Measurements from ENCODE around the gene NUP37.
"Not testable (repeated sequence)": the region's sequence is repeated elsewhere in the genome, so short reads cannot be mapped to it uniquely, and the experiment has no call there.

Gene NUP37

DNA sequence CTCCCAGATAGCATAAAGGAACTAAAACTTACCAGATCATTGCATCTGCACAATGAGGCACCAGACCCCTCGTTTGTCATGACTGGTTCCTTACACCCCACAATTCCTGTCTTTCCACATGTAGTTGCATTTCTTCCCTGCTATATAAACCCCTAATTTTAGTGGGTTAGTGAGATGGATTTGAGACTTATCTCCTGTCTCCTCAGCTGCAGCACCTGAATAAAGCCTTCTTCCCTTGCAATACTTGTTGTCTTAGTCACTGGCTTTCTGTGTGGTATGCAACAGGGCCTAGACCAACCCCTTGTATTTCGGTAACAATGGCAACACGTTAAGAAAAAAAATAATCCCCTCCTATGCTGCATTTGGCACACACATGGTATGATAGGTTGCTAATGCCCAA is 13.0 kb downstream of the NUP37 start:
- no peak overlapping the region for H3K4me3 ChIP-seq (ENCODE audit: low read length)
- TF ChIP-seq CTCF (IDR thresholded peaks at IDR 0.05; ENCODE audit: insufficient read depth, low read depth, low read length, missing control alignments), result no peak
- DNase-seq (ENCODE audit: low read depth), result no peak

GRCh38 chr12:102096855-102097254 is 23.1 kb downstream of the NUP37 start:
- DNase-seq (ENCODE audit: low read depth), result no peak
- H3K4me3 ChIP-seq (ENCODE audit: low read length), result no peak overlapping the region

DNA sequence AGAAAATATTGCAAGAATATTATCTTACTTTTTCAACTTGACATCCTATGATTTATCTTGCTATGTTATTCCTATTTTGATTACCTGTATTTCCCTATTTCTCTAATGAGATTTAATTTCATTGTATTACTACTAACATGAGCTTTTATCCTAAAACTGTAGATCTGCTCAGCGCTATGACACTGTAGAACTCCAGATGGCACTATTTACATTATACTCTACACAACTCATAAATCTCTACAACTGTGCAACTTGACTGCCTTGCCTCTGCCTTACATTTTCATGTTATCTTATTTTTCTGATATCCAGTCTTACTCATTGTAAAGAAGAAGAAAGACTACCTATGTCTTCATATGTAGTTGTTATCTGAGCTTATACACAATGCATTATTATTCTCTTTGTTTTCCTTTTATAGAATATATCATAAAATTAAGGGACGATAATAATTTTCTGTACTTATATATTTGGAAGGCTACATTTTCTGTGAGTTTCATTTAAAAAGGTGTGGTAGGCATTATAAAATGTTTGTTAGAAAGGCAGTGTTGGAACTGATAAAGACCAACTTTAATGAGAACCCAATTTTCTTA is 24.1 kb downstream of the NUP37 start:
- peak; percentile 59 for TF ChIP-seq CTCF (IDR thresholded peaks at IDR 0.05; ENCODE audit: insufficient read depth, low read depth, low read length, missing control alignments)
- no peak overlapping the region for H3K4me3 ChIP-seq (ENCODE audit: low read length)
- DNase-seq (ENCODE audit: low read depth), result peak; percentile 38

More at GRCh38 chr12:102096855-102097254, 23.1 kb downstream of the NUP37 start:
- TF ChIP-seq CTCF (IDR thresholded peaks at IDR 0.05; ENCODE audit: insufficient read depth, low read depth, low read length, missing control alignments), result no peak

DNA sequence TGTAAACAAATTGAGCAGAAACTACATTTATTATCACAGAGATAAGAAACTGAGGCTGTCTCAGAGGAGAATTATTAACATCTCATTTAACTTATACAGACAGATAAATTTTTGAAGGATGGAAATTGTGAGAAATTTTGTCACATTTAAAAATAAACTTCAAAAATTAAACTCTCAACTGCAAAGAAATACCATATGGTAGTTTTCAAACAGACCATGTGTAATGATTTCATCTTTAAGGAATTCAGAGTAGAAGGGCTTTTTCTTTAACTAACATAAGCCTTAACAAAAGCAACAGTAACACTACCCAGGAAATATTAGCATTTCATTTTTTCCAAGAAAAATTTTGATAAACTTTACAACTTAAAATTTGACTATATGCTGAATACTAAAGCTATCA is 26.6 kb downstream of the NUP37 start:
- no peak for TF ChIP-seq CTCF (IDR thresholded peaks at IDR 0.05; ENCODE audit: insufficient read depth, low read depth, low read length, missing control alignments)
- no peak overlapping the region for H3K4me3 ChIP-seq (ENCODE audit: low read length)
- DNase-seq (ENCODE audit: low read depth), result no peak

DNA sequence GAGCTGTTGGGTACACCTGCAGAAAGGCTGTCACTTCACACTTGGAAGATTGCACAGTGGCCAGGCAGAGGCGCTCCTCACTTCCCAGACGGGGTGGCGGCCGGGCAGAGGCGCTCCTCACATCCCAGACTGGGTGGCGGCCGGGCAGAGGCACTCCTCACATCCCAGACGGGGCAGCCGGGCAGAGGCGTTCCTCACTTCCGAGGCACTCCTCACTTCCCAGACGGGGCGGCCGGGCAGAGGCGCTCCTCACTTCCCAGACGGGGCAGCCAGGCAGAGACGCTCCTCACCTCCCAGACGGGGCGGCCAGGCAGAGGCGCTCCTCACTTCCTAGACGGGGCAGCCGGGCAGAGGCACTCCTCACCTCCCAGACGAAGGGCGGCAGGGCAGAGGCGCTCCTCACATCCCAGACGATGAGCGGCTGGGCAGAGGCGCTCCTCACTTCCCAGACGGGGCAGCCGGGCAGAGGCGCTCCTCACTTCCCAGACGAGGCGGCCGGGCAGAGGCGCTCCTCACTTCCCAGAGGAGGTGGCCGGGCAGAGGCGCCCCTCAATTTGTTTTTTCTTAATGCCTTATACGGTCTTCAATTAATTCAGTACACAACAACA is 30.6 kb downstream of the NUP37 start:
- DNase-seq (ENCODE audit: low read depth); H3K4me3 ChIP-seq (ENCODE audit: low read length): not testable (repeated sequence)

DNA sequence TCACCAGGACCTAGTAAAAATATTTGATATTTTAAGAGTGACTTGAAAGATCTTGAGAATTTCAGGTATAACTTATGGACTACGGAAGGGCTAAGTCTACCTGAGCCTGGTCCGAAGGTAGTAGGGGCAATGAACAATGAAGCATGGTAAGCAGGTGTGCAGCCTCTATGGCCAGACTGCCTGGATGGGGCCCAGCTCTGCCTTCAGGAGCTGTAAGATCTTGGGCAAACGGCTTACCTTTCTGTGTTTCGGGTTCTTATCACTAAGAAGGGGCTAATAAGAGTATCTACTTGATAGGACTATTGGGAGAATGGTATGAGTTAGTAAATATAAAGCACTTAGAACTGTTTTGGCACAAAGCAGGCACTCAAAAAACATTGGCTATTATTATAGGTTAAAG is 39.1 kb downstream of the NUP37 start:
- no peak overlapping the region for H3K4me3 ChIP-seq (ENCODE audit: low read length)
- no peak for DNase-seq (ENCODE audit: low read depth)
- no peak for TF ChIP-seq CTCF (IDR thresholded peaks at IDR 0.05; ENCODE audit: insufficient read depth, low read depth, low read length, missing control alignments)

DNA sequence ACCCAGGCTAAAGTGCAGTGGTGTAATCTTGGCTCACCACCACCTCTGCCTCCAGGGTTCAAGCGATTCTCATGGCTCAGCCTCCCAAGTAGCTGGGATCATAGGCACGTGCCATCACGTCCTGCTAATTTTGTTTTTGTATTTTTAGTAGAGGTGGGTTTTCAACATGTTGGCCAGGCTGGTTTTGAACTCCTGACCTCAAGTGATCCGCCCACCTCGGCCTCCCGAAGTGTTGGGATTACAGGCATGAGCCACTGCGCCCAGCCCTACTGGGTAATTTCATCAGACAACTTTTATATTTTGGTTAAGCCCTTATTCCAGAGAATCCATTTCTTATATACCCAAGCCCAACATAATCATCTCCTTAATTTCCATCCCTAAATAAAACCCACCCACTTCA is 47.8 kb downstream of the NUP37 start:
- not testable (repeated sequence) for H3K4me3 ChIP-seq (ENCODE audit: low read length); DNase-seq (ENCODE audit: low read depth)

DNA sequence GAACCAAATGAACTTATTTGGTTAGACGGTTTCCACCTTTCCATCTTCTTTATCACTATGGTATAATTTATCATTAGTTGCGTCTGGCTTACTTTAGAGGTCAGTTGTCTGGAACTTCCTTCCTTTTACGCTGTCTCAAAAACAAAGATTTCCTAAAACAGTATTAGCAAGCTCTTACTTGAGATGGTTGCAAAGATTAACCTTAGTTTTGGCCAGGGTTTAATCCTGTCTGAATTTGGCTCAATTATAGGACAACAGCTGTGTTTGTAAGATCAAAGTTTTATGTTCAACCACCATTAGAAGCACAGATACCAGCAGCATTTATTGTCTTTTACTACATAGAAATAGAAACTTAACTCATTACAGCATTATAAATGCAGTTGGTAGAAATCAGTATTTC is 50.2 kb downstream of the NUP37 start:
- TF ChIP-seq CTCF (IDR thresholded peaks at IDR 0.05; ENCODE audit: insufficient read depth, low read depth, low read length, missing control alignments), result no peak
- no peak overlapping the region for H3K4me3 ChIP-seq (ENCODE audit: low read length)
- DNase-seq (ENCODE audit: low read depth), result no peak
